Kidney glomerular epithelial cell (primary cell): ENCODE measurements around the gene CCL22.
"Not testable (repeated sequence)": the region's sequence is repeated elsewhere in the genome, so short reads cannot be mapped to it uniquely, and the experiment has no call there.

Experiments used
- DNase-seq: peaks from one replicate; lab custom pipeline; 2025; lab: John Stamatoyannopoulos, UW

Gene CCL22

DNA sequence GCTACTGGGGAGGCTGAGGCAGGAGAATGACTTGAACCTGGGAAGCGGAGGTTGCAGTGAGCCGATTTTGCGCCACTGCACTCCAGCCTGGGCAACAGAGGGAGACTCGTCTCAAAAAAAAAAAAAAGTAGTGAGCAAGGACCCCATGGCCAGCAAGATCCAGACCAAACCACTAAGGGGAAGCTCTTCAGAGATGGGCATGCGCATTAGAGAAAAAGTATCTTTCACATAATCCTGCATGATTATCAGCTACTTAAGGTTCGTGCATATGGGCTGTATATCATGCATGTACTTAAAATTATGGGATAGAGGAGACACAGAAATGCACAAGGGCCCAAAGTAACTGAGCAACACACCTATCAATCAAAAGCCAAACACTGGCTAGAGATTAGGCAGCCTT lies 10.7 kb upstream of the CCL22 start:
- no peak for DNase-seq

DNA sequence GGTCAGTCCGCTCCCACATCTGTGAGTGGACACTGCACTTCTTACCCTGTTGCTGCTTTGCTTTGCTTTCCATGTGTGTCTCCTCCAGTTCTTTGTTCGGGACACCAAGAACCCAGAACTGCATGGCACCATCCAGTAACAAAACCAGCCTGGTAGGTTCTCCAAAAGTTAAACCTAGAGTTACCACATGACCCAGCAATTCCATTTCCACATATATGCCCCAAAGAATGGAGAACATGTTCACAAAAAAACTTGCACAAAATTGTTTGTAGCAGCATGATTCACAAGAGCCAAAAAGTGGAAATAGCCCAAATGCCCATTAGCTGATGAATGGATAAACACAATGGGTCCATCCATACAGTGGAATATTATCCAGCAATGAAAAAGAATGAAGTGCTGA lies 10.3 kb upstream of the CCL22 start:
- DNase-seq, result no peak

DNA sequence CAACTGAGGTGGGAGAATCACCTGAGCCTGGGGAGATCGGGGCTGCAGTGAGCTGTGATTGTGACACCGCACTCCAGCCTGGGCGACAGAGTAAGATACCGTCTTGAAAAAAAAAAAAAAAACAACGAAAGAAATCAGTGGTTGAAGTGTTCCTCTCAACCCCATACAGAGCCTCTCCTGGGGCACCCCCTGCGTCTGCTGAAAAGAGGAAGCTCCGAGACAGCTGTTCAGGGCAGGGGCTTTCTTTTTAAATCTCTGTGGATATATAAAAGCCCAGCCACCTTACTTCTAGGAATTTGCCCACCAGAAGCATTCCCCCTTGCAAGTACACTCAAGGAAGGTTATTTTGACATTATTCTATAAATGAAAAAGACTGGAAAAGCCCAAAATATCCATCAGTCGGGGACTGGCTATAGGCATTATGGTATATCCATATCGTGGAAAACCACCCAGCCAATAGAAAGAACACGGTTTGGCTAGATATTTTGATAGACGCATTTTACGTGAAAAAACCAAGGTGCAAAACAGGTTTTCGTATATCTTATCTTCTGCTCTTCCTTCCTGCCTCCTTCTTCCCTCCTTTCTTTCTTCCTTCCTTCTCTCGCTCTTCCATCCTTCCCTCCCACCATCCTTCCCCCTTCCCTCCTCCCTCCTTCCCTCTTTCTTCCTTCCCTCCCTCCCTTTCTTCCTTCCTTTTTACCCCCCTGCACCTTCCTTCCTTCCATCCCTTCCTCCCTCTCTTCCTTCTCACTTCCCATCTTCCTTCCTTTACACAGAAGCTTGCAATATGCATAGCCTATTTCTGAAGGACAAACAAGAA lies 9.2 kb upstream of the CCL22 start:
- DNase-seq, result no peak

DNA sequence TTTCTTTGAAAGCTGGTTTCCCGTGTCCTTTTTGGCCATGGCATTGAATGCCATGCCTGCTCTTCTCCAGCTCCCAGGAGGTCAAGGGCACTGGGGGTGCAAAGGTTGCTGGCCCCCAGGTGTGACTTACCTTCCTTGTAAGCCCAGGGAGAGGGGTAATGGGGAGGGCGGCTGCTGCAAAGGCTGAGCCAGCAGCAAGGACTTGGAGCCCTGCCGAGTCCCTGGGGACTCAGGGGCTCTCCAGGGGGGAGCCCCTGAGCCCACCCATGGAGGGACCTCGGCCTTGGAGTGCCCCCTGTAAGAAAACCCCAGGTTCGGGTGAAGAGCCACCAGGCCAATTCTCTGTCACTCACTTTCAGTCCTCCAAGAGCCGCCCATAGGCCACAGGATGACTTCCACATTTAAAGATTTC lies 5.9 kb upstream of the CCL22 start:
- no peak for DNase-seq

DNA sequence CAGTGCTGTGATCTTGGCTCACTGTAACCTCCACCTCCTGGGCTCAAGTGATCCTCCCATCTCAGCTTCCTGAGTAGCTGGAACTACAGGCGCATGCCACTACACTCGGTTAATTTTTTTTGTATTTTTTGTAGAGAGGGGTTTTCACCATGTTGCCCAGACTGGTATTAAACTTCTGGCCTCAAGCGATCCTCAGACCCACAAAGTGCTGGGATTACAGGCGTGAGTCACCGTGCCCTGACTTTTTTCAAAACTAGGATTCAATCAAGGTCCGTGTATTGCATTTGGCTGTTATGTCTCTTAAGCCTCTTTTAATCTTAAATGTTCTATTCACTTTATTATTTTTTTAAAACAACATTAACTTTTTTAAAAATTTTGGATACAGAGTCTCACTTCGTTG lies 4.3 kb upstream of the CCL22 start:
- no peak for DNase-seq

DNA sequence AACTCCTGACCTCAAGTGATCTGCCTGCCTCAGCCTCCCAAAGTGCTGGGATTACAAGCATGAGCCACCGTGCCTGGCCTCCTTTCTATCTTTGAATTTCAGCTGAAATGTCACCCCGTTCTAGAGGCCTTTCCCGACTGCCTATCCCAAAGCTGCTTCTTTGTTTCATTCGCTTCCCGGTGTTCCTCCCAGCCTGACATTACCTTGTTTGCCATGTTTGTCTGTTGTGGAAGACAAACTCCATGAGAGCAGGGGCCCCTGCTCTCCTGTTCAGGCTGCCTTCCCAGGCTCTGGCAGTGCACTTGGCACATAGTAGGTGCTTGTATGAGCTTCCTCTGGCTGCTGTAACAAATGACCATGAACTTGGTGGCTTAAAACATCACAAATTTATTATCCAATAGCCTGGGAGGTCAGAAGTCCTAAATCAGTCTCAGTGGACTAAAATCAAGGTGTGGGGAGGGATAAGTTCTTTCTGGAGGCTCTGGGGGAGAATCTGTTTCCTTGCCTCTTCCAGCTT lies 2.6 kb upstream of the CCL22 start:
- DNase-seq, result no peak

DNA sequence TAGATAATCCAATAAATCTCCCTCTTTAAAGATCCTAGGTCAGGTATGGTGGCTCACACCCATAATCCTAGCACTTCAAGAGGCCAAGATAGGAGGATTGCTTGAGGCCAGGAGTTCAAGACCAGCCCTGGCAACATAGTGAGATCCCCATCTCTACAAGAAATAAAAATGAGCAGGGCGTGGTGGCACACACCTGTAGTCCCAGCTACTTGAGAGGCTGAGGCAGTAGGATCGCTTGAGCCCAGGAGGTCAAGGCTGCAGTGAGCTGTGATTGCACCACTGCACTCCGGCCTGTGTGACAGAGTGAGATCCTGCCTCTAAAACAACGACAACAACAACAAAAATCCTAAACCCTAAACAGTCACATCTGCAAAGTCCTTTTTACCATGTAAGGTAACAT lies 2.0 kb upstream of the CCL22 start:
- no peak for DNase-seq

DNA sequence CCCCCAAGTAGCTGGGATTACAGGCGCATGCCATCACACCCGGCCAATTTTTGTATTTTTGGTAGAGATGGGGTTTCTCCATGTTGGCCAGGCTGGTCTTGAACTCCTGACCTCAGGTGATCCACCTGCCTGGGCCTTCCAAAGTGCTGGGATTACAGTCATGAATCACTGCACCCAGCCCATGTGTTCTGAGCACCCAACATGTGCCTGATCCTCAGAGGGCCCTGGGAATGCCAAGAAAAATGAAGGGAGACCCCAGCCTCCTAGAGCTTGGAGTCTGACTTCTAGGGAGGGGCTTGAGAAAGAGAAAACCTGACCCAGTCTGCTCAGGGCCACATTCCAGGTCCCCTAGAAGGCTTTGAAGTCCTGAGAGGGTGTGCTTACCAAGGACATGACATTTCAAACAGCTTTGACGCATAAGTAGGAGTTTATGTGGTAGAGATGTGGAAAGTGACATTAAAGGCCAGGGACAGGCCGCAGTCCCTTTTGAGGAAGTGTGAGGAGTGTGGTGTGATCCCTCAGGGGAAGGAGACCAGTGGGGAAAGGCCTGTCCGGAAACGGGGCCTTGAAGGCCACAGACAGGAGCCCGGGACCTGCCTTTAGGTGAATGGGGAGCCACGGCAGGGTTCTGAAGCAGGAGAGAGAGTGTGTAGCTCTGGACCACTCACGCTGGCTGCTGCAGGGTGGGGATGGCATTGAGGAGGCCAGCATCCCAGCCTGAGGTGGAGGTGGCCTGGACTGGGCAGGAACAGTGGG lies 1.1 kb upstream of the CCL22 start:
- DNase-seq, result no peak

DNA sequence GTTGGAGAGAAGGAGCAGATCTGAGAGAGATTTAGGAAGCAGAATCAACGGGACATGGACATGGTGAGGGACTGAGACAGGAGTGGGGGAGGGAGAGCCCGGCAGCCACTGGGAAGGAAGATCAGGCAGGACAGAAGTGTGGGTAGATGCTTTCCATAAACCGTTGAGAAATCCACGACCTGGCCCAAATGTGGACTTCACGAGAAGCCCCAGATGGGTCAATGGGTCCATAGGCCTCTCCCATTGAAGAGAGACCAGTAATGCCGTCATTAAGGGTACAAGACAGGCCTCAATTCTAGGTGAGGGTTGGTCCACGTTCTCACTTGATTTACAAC lies 530 bp upstream of the CCL22 start:
- no peak for DNase-seq

DNA sequence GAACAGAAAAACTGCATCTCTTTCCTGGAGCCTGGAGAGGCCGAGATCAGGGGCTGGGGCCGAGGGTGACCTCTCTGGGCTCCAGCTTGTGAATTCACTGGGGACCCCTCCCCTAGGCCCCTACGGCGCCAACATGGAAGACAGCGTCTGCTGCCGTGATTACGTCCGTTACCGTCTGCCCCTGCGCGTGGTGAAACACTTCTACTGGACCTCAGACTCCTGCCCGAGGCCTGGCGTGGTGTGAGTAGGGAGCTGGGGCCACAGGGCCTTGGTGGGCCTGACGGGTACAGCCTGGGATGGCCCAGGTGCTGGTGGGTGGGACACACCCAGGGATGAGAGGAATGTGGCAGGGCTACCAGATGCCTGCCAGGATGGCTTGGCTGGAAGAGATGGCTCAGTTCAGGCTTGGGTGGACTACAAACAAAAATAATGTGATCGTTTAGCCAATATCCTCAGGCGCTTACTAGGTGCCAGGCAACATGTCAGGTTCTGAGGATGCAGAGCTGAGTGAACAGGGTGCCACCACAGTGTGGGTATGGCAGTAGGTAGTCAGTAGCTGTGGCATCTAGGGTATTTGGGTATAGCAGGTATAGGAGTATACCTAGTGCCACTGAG lies 1.8 kb downstream of the CCL22 start:
- DNase-seq, result no peak

DNA sequence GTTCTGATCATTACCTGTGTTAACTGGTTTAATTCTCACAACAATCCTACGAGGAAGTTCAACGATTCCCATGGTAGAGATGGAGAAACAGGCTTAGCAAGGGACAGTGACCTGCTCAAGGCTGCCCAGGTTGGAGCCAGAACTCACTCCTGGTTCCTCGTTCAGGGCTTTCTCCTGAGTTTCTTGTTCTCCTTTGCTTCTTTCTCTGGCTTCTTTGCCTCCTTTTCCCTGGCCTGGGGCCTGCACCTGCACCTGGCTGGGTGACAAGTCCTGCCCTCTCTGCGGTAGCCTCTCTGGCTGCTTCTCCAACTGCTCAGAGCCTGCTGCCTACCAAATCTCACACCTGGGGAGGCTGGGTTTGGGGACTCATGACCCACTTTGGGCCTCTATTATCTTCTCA lies 2.8 kb downstream of the CCL22 start:
- no peak for DNase-seq

DNA sequence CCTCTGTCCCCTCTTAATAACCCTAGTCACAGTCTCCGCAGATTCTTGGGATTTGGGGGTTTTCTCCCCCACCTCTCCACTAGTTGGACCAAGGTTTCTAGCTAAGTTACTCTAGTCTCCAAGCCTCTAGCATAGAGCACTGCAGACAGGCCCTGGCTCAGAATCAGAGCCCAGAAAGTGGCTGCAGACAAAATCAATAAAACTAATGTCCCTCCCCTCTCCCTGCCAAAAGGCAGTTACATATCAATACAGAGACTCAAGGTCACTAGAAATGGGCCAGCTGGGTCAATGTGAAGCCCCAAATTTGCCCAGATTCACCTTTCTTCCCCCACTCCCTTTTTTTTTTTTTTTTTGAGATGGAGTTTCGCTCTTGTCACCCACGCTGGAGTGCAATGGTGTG lies 5.6 kb downstream of the CCL22 start:
- no peak for DNase-seq

DNA sequence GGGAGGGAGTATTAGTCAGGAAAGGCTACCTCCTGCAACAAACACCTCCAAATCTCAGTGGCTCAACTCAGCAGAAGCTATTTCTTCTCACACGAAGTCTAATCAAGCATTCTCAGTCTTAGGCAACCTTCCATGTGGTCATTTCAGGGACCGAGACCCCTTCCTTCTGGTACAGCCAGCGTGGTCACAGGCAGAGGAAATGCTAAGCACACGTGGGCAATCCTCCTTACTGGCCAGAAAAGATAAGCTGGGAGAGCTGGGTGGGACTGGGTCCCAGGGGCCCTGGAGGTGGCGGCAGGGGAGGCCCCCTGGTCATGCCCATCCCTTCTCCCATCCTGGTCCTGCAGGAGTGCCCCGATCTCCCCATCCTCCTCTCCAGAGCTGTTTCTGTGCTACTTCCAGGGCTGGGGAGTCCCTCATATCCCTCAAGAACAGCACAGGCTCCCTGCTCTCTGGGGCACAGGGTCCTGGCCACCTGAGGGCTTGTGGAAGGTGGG lies 8.0 kb downstream of the CCL22 start:
- no peak for DNase-seq

DNA sequence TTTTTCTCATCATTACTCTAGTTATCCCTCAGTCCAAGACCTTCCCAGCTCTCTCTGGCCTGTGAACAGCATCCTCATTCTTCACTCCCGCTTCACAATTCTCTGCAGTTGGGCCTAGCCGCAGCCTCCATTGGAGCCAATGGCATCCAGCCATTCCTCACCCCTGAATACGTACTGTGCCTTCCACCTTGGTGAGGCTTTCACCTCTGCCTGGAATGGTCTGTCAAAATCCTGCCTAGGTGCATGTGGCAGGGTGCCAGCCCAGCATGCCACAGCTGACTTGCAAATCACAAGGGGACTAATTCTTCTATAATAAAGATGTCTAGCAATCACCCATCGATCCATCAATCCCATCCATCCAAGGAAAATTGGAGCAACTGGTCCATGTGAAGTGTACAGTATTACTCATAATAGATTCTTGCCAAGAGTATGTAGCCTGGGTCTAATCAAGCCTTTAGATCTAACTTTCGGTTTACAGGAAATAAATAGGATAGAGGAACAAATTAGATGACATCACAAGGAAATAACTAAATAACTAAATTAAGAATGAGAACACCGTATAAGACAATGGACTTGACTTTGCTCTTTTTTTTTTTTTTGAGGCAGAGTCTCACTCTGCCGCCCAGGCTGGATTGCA lies 8.7 kb downstream of the CCL22 start:
- DNase-seq, result no peak

DNA sequence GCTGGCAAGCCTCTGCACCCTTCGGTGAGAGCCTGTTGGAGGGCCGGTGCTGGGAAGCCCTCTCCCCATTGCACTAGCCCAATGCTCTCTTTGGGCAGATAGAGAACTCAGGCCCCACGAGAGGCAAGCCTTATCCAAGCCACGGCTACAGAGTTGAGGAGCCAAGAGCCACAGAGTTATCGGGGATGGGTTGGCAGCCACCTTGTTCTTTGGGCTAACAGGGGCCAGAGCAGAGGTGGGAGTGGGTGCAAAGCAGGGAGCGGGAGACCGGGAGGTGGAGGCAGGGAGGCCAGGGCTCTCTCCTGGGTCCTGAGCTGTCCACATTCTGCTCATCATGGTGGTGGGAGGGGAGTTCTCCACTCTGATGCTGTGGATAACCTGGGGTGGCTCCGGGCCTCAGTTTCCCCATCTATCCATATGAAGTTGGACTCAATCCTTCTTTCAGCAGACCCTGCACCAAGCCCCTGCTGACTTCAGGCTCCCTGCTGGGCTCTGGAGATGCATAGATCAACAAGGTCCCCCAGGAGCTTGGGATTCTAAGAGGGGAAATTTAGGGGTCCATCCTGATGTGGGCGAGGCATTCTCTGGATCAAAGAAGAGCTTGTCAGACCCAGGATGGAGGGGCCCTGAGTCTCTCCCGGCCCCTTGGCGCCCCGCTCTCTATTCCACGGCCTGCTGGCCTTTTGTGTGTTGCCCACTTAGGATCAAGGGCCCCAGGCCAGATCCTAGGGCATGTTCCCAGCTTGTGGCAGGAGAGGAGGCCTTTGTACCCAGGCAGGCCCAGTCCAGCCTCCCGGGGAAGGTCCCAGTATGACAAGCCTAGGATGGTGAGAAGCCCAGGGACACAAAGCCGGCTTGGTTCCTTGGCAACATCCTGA lies 13.2 kb downstream of the CCL22 start:
- no peak for DNase-seq

DNA sequence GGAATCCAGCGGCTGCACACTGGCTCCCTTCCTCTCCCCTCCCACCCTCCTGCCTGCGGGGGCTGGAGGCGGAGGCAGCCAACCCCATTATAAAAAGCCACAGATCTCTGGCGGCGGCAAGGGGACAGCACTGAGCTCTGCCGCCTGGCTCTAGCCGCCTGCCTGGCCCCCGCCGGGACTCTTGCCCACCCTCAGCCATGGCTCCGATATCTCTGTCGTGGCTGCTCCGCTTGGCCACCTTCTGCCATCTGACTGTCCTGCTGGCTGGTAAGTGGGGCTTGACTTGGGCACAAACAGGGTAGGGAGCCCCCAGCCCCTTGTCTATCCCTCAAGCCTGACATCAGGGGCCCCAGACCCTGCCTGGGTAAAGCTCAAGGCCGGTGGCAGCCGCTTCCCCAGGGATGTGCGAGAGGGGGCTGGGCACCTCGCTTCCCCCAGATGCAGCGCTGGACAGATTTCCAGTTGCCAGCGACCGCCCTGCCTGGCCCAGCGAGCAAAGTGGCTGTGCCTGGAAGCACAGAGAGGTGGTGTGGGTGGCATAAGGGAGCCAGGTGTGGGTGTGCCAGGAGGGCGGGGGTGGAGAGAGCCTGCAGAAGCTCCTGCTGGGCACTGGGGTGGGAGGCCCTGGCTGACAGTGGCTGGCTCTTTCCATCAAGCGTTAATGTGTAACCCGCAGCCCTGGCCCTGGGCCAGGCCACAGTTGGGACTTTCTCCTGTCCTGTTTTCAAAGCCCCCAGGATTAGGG lies 14.0 kb downstream of the CCL22 start, which contains the start of gene CX3CL1:
Gene CX3CL1, plus strand, starts transcription at position 119 of the 745 bp plus-strand sequence. Its CDS starts 79 bp downstream, at position 198.
- DNase-seq, result peak; percentile 68

DNA sequence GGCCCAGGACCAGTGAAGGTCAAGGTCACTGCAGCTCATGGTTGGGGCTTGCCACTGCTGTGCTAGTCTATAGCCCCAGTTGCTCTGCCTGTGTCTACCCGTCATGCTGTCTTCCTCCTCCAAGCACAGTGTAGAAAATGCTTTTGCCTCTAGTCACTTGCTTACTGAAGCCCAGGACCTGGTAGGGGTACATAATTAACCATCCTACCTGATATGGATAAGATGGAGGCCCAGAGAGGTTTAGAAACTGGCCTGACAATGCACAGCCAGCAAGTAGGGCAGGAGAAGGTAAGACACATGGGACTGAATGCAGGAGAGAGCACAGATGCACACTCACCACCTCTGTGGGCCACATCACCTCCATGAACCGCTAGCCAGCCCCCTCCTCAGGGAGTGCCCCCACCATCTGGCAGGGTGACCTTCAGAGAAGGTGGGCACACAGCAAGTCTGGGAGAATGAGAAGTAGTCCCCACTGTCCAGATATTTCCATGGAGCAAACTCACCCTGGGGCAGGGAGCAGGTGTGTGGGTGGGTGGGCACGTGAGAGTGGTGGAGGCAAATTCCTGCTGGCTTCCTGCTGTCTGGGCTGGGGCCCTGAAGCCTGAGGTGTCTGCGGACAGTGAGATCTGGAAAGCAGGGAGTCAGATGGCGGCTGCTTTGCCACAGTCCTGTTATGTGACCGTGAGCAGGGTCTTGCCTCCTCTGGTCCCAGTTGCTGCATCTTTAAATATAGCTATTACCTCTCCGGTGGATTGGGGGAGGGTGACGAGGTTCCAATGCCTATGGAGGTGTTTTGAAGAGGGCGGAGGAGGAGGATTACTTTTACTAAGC lies 14.7 kb downstream of the CCL22 start:
- DNase-seq, result peak; percentile 39

DNA sequence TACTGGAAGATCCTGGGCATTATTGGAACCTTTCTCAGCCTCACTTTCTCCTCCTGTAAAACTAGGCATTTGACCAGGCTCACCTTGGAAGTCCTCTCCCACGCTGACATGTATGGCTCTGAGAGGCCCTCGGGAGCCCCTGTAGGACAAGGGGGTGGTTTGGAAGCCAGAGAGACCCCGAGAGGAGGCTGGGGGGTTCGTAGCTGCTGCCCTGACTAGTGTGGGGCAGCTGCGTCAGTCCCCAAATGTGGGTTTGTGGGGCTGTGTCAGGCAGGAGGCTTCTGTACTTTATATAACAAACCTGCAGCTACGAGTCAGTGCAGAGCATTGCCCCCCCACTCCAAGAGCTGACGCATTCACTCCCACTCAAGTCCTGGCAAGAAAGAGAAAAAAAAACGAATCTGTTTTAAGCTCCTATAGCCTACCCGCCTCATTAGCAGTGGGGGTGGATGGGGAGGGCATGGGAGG lies 15.5 kb downstream of the CCL22 start:
- DNase-seq, result peak; percentile 83

DNA sequence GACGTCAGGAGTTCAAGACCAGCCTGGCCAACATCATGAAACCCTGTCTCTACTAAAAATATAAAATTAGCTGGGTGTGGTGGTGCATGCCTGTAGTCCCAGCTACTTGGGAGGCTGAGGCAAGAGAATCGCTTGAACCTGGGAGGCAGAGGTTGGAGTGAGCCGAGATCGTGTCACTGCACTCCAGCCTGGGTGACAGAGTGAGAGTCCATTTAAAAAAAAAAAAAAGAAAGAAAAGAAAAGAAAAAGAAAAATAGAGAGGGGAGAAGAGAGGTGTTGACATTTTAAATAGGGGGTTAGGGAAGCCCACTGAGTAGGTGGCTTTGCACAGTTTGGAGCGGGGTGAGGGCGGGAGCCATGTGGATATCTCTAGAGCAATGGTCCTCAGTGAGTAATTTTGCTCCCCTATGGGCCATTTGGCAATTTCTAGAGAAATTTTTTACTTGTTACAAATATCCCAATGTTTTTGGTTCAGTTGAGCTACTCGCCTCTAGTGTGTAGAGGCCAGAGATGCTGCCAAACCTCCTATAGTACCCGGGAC lies 16.4 kb downstream of the CCL22 start:
- DNase-seq, result not testable (repeated sequence)
